Measurements from ENCODE around the gene CPNE9.
A peak's percentile ranks its signal among the peaks of the same experiment; 100 is the strongest.

CPNE9 gene

DNA sequence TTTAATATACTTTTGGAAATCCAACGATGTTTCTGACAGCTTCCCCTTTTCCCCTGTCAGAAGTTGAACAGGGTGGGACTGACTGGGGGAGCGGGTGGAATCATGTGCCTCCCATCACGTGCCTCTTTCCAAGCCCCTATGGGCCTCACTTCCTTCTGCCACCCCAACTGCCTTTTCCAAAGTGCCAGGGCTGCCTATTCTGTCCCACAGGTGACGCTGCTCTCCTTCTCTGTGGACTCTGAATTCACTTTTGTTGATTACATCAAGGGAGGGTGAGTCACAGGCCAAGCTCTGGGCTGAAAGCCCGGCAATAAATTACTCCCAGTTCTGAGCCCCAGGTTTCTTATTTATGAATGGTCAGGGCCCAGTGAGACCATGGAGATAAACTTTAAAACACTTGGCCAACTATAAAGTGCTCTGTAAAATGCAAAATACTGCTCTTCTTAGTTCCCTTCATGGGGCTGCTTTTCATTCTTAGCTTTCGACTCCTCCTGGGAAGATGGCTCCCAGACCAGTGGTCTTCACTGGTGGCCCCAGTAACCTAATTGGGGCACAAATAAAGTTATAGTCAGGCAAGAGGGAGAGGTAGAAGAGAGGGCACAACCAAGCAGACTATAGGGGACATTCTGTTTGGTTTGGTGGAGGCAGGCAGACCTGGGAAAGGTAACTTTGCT, 12.3 kb downstream of the CPNE9 start:
- Histone ChIP-seq H3K4me1 (ENCODE audit: control insufficient read depth, insufficient read depth, low read length) (peaks cover 9% of the 10 kb centered on the region), H3K27me3 (ENCODE audit: control insufficient read depth in 1 of 2, insufficient read depth in 2 of 2, low read length in 2 of 2) (no peaks in the 10 kb centered on the region), H3K4me3 (ENCODE audit: low read length in 2 of 2) (no peak overlapping the region), H3K27ac (ENCODE audit: low read length) (peak overlapping the region; percentile 58), H3K9ac (ENCODE audit: low read length in 2 of 2) (peak overlapping the region in 1 of 2 donors; percentile 5), H3K36me3 (ENCODE audit: control insufficient read depth in 2 of 2, insufficient read depth in 2 of 2, low read length in 2 of 2) (no peaks in the 10 kb centered on the region), H3K9me3 (ENCODE audit: control insufficient read depth in 2 of 2, low read length in 2 of 2) (no peaks in the 10 kb centered on the region)

DNA sequence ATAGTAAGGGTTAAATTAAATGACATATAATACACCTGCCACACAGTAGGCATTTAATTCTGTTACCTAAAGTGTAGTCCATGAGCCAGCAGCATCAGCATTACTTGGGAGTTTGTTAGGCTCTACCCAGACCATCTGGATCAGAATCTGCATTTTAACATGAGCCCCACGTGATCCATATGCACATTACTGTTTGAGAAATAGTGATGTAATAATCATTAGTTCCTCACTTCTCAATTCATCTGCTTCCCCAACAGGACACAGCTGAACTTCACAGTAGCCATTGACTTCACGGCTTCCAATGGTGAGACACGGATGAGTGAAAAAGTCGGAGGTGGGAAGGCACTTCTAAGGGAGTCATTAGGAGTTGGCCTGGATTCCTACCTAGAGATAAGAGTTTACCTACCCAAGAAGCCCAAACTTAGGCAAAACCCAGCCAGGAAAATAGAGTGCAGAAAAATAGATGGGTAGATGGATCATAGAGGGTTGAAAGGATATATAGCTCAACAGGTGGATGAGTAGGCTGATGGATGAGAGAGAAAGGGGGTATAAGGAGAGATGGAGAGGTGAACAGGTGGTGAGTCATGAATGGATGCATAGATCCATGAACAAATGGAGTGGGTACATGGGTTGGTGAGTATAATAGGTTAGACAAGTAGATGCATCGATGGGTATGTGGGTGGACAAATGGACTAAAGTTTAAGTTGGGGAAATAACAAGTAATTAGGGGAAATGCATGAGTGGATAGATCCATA, 13.3 kb downstream of the CPNE9 start:
- H3K27me3 ChIP-seq (ENCODE audit: control insufficient read depth in 1 of 2, insufficient read depth in 2 of 2, low read length in 2 of 2) = no peaks in the 10 kb centered on the region
- no peaks in the 10 kb centered on the region for H3K36me3 ChIP-seq (ENCODE audit: control insufficient read depth in 2 of 2, insufficient read depth in 2 of 2, low read length in 2 of 2)
- no peaks in the 10 kb centered on the region for H3K9me3 ChIP-seq (ENCODE audit: control insufficient read depth in 2 of 2, low read length in 2 of 2)
- H3K9ac ChIP-seq (ENCODE audit: low read length in 2 of 2) = no peak overlapping the region
- peaks cover 9% of the 10 kb centered on the region for H3K4me1 ChIP-seq (ENCODE audit: control insufficient read depth, insufficient read depth, low read length)
- H3K27ac ChIP-seq (ENCODE audit: low read length) = no peak overlapping the region
- no peak overlapping the region for H3K4me3 ChIP-seq (ENCODE audit: low read length in 2 of 2)

DNA sequence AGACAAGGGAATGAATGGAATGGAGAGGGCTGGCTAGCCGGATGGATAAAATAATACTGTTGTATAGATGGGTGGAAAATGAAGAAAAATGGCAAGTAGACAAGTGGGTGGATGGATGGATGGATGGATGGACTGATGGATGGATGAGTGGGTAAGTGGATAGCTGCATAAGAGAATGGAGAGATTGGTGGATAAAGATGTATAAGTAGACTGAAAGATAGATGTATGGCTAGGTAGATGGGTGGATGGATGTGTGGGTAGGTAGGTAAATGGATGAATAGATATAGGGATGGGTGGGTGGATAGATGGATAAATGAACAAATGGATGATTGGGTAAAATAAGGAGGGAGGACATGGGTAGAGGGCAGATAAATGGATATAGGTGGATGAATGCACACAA, 13.9 kb downstream of the CPNE9 start:
- H3K4me3 ChIP-seq (ENCODE audit: low read length in 2 of 2) = no peak overlapping the region
- no peaks in the 10 kb centered on the region for H3K27me3 ChIP-seq (ENCODE audit: control insufficient read depth in 1 of 2, insufficient read depth in 2 of 2, low read length in 2 of 2)
- H3K36me3 ChIP-seq (ENCODE audit: control insufficient read depth in 2 of 2, insufficient read depth in 2 of 2, low read length in 2 of 2) = no peaks in the 10 kb centered on the region
- no peaks in the 10 kb centered on the region for H3K9me3 ChIP-seq (ENCODE audit: control insufficient read depth in 2 of 2, low read length in 2 of 2)
- H3K4me1 ChIP-seq (ENCODE audit: control insufficient read depth, insufficient read depth, low read length) = peaks cover 9% of the 10 kb centered on the region
- no peak overlapping the region for H3K9ac ChIP-seq (ENCODE audit: low read length in 2 of 2)
- no peak overlapping the region for H3K27ac ChIP-seq (ENCODE audit: low read length)

DNA sequence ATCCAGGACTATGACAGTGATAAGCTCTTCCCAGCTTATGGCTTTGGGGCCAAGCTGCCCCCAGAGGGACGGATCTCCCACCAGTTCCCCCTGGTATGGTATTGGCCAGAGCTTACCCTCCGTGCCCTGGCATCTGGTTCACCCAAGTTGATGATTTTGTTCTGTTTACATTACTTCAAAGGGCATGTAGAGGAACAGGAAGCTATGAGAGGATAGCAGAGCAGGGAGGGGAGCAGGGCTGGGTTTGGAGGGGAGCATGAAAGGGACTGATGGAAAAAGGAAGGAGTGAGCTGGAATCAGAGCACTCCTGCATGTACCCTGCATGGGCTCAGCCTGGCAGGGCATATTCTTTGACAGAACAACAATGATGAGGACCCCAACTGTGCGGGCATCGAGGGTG, 14.5 kb downstream of the CPNE9 start:
- Histone ChIP-seq H3K9me3 (ENCODE audit: control insufficient read depth in 2 of 2, low read length in 2 of 2) (no peaks in the 10 kb centered on the region), H3K27ac (ENCODE audit: low read length) (no peak overlapping the region), H3K4me1 (ENCODE audit: control insufficient read depth, insufficient read depth, low read length) (peaks cover 9% of the 10 kb centered on the region), H3K27me3 (ENCODE audit: control insufficient read depth in 1 of 2, insufficient read depth in 2 of 2, low read length in 2 of 2) (no peaks in the 10 kb centered on the region), H3K36me3 (ENCODE audit: control insufficient read depth in 2 of 2, insufficient read depth in 2 of 2, low read length in 2 of 2) (no peaks in the 10 kb centered on the region), H3K4me3 (ENCODE audit: low read length in 2 of 2) (no peak overlapping the region), H3K9ac (ENCODE audit: low read length in 2 of 2) (no peak overlapping the region)

DNA sequence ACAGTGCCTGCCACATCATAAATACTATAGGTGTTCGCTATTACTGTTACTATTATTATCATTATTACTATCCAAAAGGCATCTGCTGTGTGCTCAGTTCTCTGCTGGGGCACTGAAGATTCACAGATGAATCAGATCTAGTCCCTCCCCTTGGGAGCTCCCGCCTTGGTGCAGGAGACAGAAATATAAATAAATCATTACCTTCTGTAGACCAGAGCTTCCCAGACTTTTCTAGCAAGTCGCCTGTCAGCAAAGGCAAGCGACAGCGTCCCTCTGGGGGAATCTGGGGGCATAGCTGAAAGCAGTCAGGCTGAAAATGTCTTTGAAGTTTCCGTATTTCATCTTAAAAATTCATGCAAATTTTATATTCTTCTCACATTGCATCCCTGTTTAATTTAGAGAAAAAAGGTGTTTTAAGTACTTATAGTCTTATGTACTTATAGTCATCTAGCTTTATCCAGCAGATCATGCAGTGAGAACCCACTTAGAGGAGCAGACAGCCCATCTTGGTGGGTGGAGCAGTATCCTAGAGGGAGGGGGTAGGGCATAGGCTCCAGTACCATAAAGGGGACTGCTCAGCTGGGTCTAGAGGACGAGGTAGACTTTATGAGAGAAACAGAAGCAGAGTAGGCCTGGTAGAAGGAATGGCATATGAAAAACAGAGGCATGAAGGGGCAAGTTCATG, 17.5 kb downstream of the CPNE9 start:
- H3K9ac ChIP-seq (ENCODE audit: low read length in 2 of 2) = no peak overlapping the region
- H3K36me3 ChIP-seq (ENCODE audit: control insufficient read depth in 2 of 2, insufficient read depth in 2 of 2, low read length in 2 of 2) = no peaks in the 10 kb centered on the region
- no peak overlapping the region for H3K4me3 ChIP-seq (ENCODE audit: low read length in 2 of 2)
- no peaks in the 10 kb centered on the region for H3K27me3 ChIP-seq (ENCODE audit: control insufficient read depth in 1 of 2, insufficient read depth in 2 of 2, low read length in 2 of 2)
- H3K27ac ChIP-seq (ENCODE audit: low read length) = no peak overlapping the region
- H3K9me3 ChIP-seq (ENCODE audit: control insufficient read depth in 2 of 2, low read length in 2 of 2) = no peaks in the 10 kb centered on the region
- H3K4me1 ChIP-seq (ENCODE audit: control insufficient read depth, insufficient read depth, low read length) = peaks cover under 1% of the 10 kb centered on the region

DNA sequence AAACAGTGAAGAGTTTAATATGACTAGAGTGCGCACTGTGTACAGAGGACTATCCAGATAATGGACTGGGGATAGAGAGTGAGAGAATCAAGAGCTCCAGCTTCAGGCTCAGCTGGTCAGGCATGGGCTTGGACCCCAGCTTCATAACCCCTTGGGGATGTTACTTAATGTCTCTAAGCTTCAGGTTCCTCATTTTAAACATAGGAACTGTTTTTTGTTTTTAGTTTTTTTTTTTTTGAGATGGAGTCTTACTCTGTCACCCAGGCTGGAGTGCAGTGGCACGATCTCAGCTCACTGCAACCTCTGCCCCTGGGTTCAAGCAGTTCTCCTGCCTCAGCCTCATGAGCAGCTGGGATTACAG, 18.0 kb downstream of the CPNE9 start:
- H3K27ac ChIP-seq (ENCODE audit: low read length) = no peak overlapping the region
- no peaks in the 10 kb centered on the region for H3K27me3 ChIP-seq (ENCODE audit: control insufficient read depth in 1 of 2, insufficient read depth in 2 of 2, low read length in 2 of 2)
- no peak overlapping the region for H3K4me3 ChIP-seq (ENCODE audit: low read length in 2 of 2)
- H3K4me1 ChIP-seq (ENCODE audit: control insufficient read depth, insufficient read depth, low read length) = no peaks in the 10 kb centered on the region
- no peaks in the 10 kb centered on the region for H3K9me3 ChIP-seq (ENCODE audit: control insufficient read depth in 2 of 2, low read length in 2 of 2)
- H3K36me3 ChIP-seq (ENCODE audit: control insufficient read depth in 2 of 2, insufficient read depth in 2 of 2, low read length in 2 of 2) = no peaks in the 10 kb centered on the region
- H3K9ac ChIP-seq (ENCODE audit: low read length in 2 of 2) = no peak overlapping the region

DNA sequence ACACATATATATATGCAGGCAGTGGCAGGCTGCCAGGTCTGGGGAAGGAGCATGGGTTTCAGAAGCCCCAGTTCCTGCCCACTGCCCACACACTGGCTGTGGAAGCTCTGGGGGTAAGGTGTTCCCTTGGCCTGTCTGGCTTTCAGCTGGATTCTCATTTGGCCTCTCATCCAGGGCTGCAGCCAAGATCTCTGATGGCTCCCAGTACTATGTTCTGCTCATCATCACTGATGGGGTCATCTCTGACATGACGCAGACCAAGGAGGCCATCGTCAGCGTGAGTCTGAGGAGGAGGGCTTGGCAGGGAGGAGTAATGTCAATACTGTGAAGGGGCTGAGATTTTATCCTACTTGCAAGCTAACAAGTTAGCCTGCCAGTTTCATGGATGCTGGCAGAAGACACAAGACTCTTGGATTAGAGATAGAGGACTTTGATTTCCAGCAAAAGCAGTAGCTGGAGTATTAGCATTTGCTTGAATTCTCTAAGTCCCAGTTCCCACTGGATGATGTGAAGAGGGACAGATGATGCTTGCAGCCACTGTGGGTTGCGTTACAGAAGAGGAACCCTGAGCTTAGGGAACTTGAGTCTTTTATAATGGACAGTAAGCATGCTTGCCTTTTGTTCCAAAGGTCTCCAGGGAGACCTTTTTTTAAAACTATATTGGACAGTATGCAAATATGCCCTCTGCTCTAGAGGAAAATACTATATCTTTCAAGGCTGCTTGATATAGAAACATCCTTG, 22.3 kb downstream of the CPNE9 start:
- H3K36me3 ChIP-seq (ENCODE audit: control insufficient read depth in 2 of 2, insufficient read depth in 2 of 2, low read length in 2 of 2) = no peaks in the 10 kb centered on the region
- no peak overlapping the region for H3K4me3 ChIP-seq (ENCODE audit: low read length in 2 of 2)

DNA sequence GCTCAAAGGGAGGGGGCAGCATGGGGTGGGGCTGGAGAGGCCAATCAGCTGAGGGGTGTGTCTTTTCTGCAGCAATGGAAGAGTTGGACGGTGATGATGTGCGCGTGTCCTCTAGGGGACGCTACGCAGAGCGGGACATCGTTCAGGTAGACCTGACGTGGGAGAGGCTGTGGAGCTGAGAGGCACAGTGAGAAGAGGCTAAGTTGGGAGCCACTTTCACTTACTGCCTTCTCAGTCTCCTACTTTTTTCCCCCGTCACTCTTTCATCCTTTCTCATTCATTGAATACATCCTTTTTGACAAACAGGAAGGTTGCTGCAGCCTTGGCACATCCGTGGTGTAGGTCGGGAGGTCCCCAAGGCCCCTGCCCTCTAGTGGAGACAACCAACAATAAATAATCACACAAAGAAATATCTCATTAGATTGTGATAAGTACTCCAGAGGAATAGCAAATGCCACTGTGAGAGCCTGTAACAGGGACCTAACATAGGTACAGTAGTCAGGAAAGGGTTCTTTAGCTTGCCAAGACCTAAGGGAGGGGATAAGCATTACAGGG, 23.5 kb downstream of the CPNE9 start:
- Histone ChIP-seq H3K4me3 (ENCODE audit: low read length in 2 of 2) (no peak overlapping the region), H3K27me3 (ENCODE audit: control insufficient read depth in 1 of 2, insufficient read depth in 2 of 2, low read length in 2 of 2) (no peaks in the 10 kb centered on the region), H3K9me3 (ENCODE audit: control insufficient read depth in 2 of 2, low read length in 2 of 2) (no peaks in the 10 kb centered on the region), H3K9ac (ENCODE audit: low read length in 2 of 2) (no peak overlapping the region), H3K36me3 (ENCODE audit: control insufficient read depth in 2 of 2, insufficient read depth in 2 of 2, low read length in 2 of 2) (no peaks in the 10 kb centered on the region), H3K27ac (ENCODE audit: low read length) (no peak overlapping the region), H3K4me1 (ENCODE audit: control insufficient read depth, insufficient read depth, low read length) (peaks cover 4% of the 10 kb centered on the region)

More for the DNA sequence above, 22.3 kb downstream of the CPNE9 start:
- Histone ChIP-seq H3K9ac (ENCODE audit: low read length in 2 of 2) (no peak overlapping the region), H3K27me3 (ENCODE audit: control insufficient read depth in 1 of 2, insufficient read depth in 2 of 2, low read length in 2 of 2) (no peaks in the 10 kb centered on the region), H3K27ac (ENCODE audit: low read length) (no peak overlapping the region), H3K9me3 (ENCODE audit: control insufficient read depth in 2 of 2, low read length in 2 of 2) (no peaks in the 10 kb centered on the region), H3K4me1 (ENCODE audit: control insufficient read depth, insufficient read depth, low read length) (peaks cover 4% of the 10 kb centered on the region)

DNA sequence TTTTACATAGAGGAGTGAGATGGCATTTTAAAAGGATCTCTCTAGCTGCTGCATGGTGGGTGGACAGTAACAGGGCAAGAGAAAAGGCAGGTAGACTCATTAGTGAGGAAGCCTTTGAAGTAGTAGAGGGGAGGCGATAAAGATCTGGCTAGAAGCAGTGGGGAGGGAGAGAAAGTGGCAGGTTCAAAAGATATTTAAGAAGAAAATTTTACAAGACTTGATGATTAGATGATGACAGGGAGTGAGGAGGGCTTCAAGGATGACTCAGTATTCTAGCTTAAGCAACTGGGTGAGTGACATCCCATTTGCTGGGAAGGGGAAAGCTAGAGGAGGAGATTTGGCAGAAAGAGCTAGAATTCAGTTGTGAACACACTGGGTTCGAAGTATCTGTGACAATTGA, 24.1 kb downstream of the CPNE9 start:
- Histone ChIP-seq H3K4me1 (ENCODE audit: control insufficient read depth, insufficient read depth, low read length) (peaks cover 10% of the 10 kb centered on the region), H3K36me3 (ENCODE audit: control insufficient read depth in 2 of 2, insufficient read depth in 2 of 2, low read length in 2 of 2) (no peaks in the 10 kb centered on the region), H3K9ac (ENCODE audit: low read length in 2 of 2) (no peak overlapping the region), H3K4me3 (ENCODE audit: low read length in 2 of 2) (no peak overlapping the region), H3K27me3 (ENCODE audit: control insufficient read depth in 1 of 2, insufficient read depth in 2 of 2, low read length in 2 of 2) (no peaks in the 10 kb centered on the region), H3K9me3 (ENCODE audit: control insufficient read depth in 2 of 2, low read length in 2 of 2) (no peaks in the 10 kb centered on the region), H3K27ac (ENCODE audit: low read length) (no peak overlapping the region)

DNA sequence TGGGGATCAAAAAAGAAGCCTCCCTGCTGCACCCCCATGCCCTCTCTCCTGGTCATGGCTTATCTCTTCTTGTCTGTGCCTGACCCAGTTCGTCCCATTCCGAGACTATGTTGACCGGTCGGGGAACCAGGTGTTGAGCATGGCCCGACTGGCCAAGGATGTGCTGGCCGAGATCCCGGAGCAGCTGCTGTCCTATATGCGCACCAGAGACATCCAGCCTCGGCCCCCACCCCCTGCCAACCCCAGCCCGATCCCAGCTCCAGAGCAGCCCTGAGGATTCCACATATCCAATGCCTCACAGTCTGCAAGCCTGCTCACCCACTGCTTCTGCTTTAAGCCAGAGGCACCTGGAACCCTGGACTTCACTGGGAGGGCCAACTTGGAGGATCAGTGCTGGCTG, 25.8 kb downstream of the CPNE9 start:
- Histone ChIP-seq H3K36me3 (ENCODE audit: control insufficient read depth in 2 of 2, insufficient read depth in 2 of 2, low read length in 2 of 2) (peaks cover 4% of the 10 kb centered on the region in 2 donors), H3K9ac (ENCODE audit: low read length in 2 of 2) (no peak overlapping the region), H3K27me3 (ENCODE audit: control insufficient read depth in 1 of 2, insufficient read depth in 2 of 2, low read length in 2 of 2) (no peaks in the 10 kb centered on the region), H3K4me1 (ENCODE audit: control insufficient read depth, insufficient read depth, low read length) (peaks cover 23% of the 10 kb centered on the region), H3K9me3 (ENCODE audit: control insufficient read depth in 2 of 2, low read length in 2 of 2) (no peaks in the 10 kb centered on the region), H3K4me3 (ENCODE audit: low read length in 2 of 2) (no peak overlapping the region), H3K27ac (ENCODE audit: low read length) (no peak overlapping the region)
